Subcutaneous abdominal adipose tissue (tissue), 5 donors: ENCODE data around the gene SLC28A1.

Source experiments
- H3K27ac ChIP-seq: one replicate; pipeline ENCODE4 v1.7.0; 2013; ENCODE audit warnings: low read depth, mild to moderate bottlenecking, inconsistent platforms, low read length, moderate library complexity
- H3K27me3 ChIP-seq, 5 donors: one replicate each; pipeline ENCODE4 v1.7.0; 2013; ENCODE audit warnings: low read length in 5 of 5, inconsistent platforms in 1 of 5; ENCODE audit not compliant: control insufficient read depth in 5 of 5, insufficient read depth in 4 of 5
- H3K36me3 ChIP-seq, 5 donors: one replicate each; pipeline ENCODE4 v1.7.0; 2013; ENCODE audit warnings: low read length in 5 of 5; ENCODE audit not compliant: control insufficient read depth in 5 of 5, insufficient read depth in 5 of 5
- H3K4me1 ChIP-seq, 5 donors: one replicate each; pipeline ENCODE4 v1.7.0; 2013; ENCODE audit warnings: low read length in 5 of 5, mild to moderate bottlenecking in 3 of 5, moderate library complexity in 1 of 5; ENCODE audit not compliant: control insufficient read depth in 5 of 5, insufficient read depth in 5 of 5
- H3K4me3 ChIP-seq, 5 donors: one replicate each; pipeline ENCODE4 v1.7.0; 2013; ENCODE audit warnings: low read length in 5 of 5, low read depth in 1 of 5
- H3K9ac ChIP-seq, 5 donors: one replicate each; pipeline ENCODE4 v1.7.0; 2013; ENCODE audit warnings: low read length in 5 of 5, mild to moderate bottlenecking in 4 of 5, moderate library complexity in 3 of 5
- H3K9me3 ChIP-seq, 5 donors: one replicate each; pipeline ENCODE4 v1.7.0; 2013; ENCODE audit warnings: low read length in 5 of 5; ENCODE audit not compliant: control insufficient read depth in 5 of 5
- donor health status: healthy.
- donor health status: healthy.
- donor health status: healthy.
- donor health status: healthy.
- donor health status: healthy.

SLC28A1 gene

GRCh38 chr15:84859651-84860050 is 24.8 kb upstream of the SLC28A1 start:
- Histone ChIP-seq H3K9ac (no peak overlapping the region), H3K27ac (no peak overlapping the region), H3K27me3 (no peaks in the 10 kb centered on the region), H3K4me3 (no peak overlapping the region), H3K4me1 (peaks cover 0 to 17% (median 15%) of the 10 kb centered on the region in 5 donors), H3K36me3 (peaks cover 0 to 41% (median 23%) of the 10 kb centered on the region in 5 donors), H3K9me3 (no peaks in the 10 kb centered on the region)

- H3K36me3 ChIP-seq: peaks cover 0 to 36% (median 19%) of the 10 kb centered on the region in 5 donors
- H3K27me3 ChIP-seq: no peaks in the 10 kb centered on the region
- no peaks in the 10 kb centered on the region for H3K9me3 ChIP-seq
- H3K27ac ChIP-seq: no peak overlapping the region
- no peak overlapping the region for H3K4me3 ChIP-seq
- no peak overlapping the region for H3K9ac ChIP-seq
- peaks cover 0 to 17% (median 15%) of the 10 kb centered on the region in 5 donors for H3K4me1 ChIP-seq
These were observed 22.7 kb upstream of the SLC28A1 start for GRCh38 chr15:84861781-84862180.

GRCh38 chr15:84862214-84862975 is 22.1 kb upstream of the SLC28A1 start:
- Histone ChIP-seq H3K27ac (no peak overlapping the region), H3K9me3 (no peaks in the 10 kb centered on the region), H3K4me3 (no peak overlapping the region), H3K9ac (peak overlapping the region in 1 of 5 donors; percentile 22), H3K4me1 (peaks cover 0 to 17% (median 15%) of the 10 kb centered on the region in 5 donors), H3K36me3 (peaks cover 0 to 36% (median 17%) of the 10 kb centered on the region in 5 donors), H3K27me3 (no peaks in the 10 kb centered on the region)

- Histone ChIP-seq H3K9ac (no peak overlapping the region), H3K27me3 (no peaks in the 10 kb centered on the region)
These were observed 20.7 kb upstream of the SLC28A1 start for GRCh38 chr15:84863565-84864443.

GRCh38 chr15:84864444-84864795 is 20.0 kb upstream of the SLC28A1 start:
- Histone ChIP-seq H3K4me1 (peaks cover 0 to 17% (median 15%) of the 10 kb centered on the region in 5 donors), H3K36me3 (peaks cover 0 to 37% (median 28%) of the 10 kb centered on the region in 5 donors), H3K4me3 (peak overlapping the region in 2 of 5 donors; percentile 29 to 45), H3K9me3 (no peaks in the 10 kb centered on the region), H3K27ac (no peak overlapping the region), H3K27me3 (no peaks in the 10 kb centered on the region), H3K9ac (no peak overlapping the region)

More at GRCh38 chr15:84863565-84864443, 20.7 kb upstream of the SLC28A1 start:
- H3K9me3 ChIP-seq: no peaks in the 10 kb centered on the region
- peak overlapping the region in 2 of 5 donors; percentile 29 to 45 for H3K4me3 ChIP-seq
- H3K27ac ChIP-seq: no peak overlapping the region
- H3K4me1 ChIP-seq: peaks cover 0 to 17% (median 15%) of the 10 kb centered on the region in 5 donors
- H3K36me3 ChIP-seq: peaks cover 0 to 38% (median 25%) of the 10 kb centered on the region in 5 donors

GRCh38 chr15:84865074-84865569 is 19.3 kb upstream of the SLC28A1 start:
- H3K36me3 ChIP-seq: peaks cover 0 to 37% (median 25%) of the 10 kb centered on the region in 5 donors

GRCh38 chr15:84868037-84868880 is 16.2 kb upstream of the SLC28A1 start:
- H3K27ac ChIP-seq: no peak overlapping the region
- no peak overlapping the region for H3K9ac ChIP-seq
- H3K27me3 ChIP-seq: no peaks in the 10 kb centered on the region
- H3K4me3 ChIP-seq: no peak overlapping the region
- H3K36me3 ChIP-seq: peaks cover 0 to 40% (median 25%) of the 10 kb centered on the region in 5 donors
- no peaks in the 10 kb centered on the region for H3K9me3 ChIP-seq
- peaks cover 0 to 14% (median 13%) of the 10 kb centered on the region in 5 donors for H3K4me1 ChIP-seq

More at GRCh38 chr15:84865074-84865569, 19.3 kb upstream of the SLC28A1 start:
- no peaks in the 10 kb centered on the region for H3K27me3 ChIP-seq
- peaks cover 0 to 17% (median 15%) of the 10 kb centered on the region in 5 donors for H3K4me1 ChIP-seq
- no peaks in the 10 kb centered on the region for H3K9me3 ChIP-seq
- no peak overlapping the region for H3K9ac ChIP-seq
- no peak overlapping the region for H3K4me3 ChIP-seq
- no peak overlapping the region for H3K27ac ChIP-seq

- Histone ChIP-seq H3K9ac (no peak overlapping the region), H3K4me3 (no peak overlapping the region), H3K4me1 (peaks cover 0 to 6% (median under 1%) of the 10 kb centered on the region in 5 donors), H3K9me3 (no peaks in the 10 kb centered on the region), H3K27me3 (no peaks in the 10 kb centered on the region), H3K27ac (no peak overlapping the region), H3K36me3 (peaks cover 0 to 40% (median 23%) of the 10 kb centered on the region in 5 donors)
These were observed 15.0 kb upstream of the SLC28A1 start for GRCh38 chr15:84869510-84869909.

- Histone ChIP-seq H3K4me1 (peaks cover 0 to 14% (median 0%) of the 10 kb centered on the region in 5 donors), H3K27ac (no peak overlapping the region), H3K9ac (no peak overlapping the region), H3K9me3 (no peaks in the 10 kb centered on the region), H3K36me3 (peaks cover 0 to 38% (median 22%) of the 10 kb centered on the region in 5 donors), H3K27me3 (no peaks in the 10 kb centered on the region), H3K4me3 (no peak overlapping the region)
These were observed 13.0 kb upstream of the SLC28A1 start for GRCh38 chr15:84871428-84871985.
